GM19463 (cell line): ENCODE data around the gene PDE2A.

ENCODE experiments used
- ATAC-seq: cut with Tn5 transposase; IDR thresholded peaks from one replicate; pipeline ENCODE4 v1.9.1; 2021; ENCODE audit warnings: mild to moderate bottlenecking, moderate library complexity; ENCODE audit not compliant: unreplicated experiment

The PDE2A gene

GRCh38 chr11:72618803-72619202 lies 55.4 kb downstream of the PDE2A start:
- ATAC-seq: no peak

DNA sequence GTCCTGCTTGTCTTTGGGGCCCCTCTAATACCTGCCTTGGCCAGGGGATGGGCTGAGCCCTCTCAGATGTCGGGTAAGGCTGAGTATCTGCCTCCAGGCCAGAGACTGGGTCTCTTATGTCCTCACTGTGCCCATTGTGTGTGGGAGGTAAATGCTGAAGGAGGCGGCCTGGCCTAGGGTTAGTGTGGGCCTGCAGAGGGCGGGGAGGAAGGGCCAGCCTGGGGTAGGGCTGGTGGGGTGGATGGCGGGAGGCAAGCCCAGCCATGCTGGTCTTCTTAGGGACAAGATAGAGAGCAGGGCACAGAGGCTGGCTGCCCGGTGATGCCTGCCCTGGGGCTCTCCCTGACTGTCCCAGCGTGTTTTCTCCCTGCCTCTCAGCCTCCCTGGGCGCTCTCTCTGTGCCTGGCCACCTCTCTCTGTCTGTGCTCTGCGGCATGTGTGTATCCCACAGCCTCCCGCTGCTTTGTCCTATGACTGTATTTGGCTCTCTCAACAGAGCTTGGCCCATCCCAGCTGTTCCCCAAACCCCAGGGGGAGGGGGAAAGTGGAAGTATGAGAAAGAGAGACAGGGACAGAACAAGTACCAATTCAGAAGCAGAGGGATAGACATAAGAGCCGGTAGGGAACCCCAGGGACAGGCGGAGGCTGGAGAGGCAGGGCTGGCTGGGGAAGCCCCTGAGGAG lies 57.0 kb downstream of the PDE2A start:
- no peak for ATAC-seq

GRCh38 chr11:72616655-72617054 lies 57.6 kb downstream of the PDE2A start:
- ATAC-seq: no peak

GRCh38 chr11:72615329-72615728 lies 58.9 kb downstream of the PDE2A start:
- no peak for ATAC-seq

- ATAC-seq: no peak
Observed at GRCh38 chr11:72614381-72614780, 59.8 kb downstream of the PDE2A start.

DNA sequence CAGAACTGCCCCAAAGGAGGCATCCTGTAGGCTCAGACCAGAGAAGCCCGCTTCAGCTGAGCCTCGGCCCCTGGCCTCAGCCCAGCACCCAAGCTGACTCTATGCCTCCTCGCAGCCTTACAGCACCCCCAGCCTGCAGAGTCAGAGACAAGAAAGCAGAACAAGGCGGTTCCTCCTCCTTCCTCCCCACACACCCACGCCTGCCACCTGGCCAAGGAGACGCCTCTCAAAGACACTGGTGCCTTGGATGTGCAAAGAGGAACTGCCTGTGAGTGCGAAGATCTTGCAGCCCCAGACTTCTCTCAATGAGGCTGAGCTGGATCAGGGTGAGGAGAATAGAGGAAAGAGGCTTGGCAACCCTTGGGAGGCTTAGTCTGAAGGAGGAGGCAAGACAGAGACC lies 60.2 kb downstream of the PDE2A start:
- no peak for ATAC-seq

- ATAC-seq: no peak
Observed at GRCh38 chr11:72613450-72613849, 60.8 kb downstream of the PDE2A start.

GRCh38 chr11:72609476-72609875 lies 64.7 kb downstream of the PDE2A start:
- no peak for ATAC-seq

DNA sequence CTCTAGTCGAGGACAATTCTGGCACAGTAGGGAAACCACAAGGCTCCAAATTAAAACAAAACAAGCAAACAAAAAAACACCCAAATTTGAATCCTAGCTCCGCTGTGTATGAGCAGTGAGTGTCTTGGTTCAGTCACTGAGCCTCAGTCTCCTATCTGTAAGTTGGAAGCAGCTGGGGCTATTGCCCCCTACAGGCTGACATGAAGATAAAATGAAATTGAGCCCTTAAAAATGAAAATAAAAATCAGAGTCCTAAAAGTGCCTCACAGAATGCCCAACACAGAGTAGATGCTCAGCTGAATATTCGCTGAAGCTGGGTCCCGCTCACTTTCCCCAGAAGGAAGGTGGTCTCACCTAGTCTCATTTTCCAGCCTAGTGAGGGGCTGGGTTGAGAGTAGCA lies 65.2 kb downstream of the PDE2A start:
- ATAC-seq: no peak

GRCh38 chr11:72607496-72607895 lies 66.7 kb downstream of the PDE2A start:
- ATAC-seq: no peak

DNA sequence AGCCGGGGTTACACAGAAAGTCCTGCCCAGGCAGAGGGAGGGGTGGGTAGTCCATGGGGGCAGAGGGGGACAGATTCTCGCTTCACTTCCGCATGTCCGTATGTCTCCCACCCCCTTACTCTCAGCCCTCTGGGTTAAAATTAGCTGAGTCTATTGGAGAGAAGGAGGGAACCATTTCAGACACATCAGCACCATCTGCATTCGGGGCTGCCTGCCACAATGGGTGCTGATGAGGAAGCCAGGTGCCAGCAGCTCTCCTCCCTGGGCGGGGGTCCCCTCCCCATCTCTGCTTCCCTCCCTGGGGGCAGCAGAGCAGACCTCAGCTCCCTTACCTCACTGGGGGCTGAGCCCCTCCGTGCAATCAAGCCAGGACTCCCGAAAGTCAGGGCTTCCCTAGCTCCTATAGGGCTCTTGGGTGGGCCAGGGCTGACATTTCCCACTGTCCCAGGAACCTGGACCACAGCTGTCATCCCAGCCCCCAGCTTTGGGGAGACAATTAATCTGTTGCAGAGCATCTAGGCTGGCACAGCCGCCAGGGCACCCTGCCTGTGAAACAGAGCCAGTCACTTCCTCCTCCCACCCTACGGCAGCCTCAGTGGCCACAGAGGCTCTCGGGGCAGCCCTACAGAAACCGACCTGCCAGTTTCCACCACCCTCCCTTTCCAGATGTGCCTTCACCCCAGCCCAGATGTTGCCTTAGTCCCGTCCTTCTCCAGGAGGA lies 67.3 kb downstream of the PDE2A start:
- ATAC-seq: no peak

DNA sequence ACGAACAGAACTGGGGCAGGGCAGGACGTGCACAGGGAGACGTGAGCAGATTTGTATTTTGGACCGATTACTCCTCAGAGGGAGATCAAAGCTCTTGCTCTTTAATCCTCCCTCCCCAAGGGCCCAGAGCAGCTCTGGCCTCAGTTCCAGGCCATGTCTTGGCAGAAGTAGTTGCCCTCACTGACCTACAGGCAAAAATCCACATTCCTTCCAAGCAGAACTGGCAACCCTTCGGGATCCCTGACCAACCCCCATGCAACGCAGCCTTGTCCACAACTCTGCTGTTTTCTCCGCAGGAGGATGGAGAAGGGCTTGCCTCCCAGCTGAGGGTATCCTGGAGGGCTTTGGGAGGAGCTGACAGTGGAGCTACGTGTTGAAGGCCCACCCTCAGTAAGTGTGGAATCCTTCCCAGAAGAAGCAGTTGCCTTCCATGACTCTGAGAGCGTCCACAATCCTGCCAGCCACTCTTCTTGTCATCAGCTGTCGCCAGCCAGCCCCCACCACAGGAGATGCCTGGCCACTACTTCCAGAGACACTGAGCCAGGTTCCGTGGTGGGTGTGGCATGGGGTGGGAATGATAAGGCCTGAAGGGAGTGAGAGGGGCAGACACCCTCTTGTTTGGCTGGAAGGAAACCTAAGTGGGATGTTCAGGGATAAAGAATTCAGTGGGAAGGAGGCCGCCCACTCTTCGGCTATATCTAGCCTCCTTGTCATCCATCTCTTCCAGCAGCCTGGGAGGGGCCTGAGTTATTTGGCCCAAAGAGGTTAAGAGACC lies 68.1 kb downstream of the PDE2A start:
- ATAC-seq: no peak

GRCh38 chr11:72604256-72604655 lies 70.0 kb downstream of the PDE2A start:
- no peak for ATAC-seq

- no peak for ATAC-seq
Observed at GRCh38 chr11:72602250-72602904, 71.8 kb downstream of the PDE2A start.

DNA sequence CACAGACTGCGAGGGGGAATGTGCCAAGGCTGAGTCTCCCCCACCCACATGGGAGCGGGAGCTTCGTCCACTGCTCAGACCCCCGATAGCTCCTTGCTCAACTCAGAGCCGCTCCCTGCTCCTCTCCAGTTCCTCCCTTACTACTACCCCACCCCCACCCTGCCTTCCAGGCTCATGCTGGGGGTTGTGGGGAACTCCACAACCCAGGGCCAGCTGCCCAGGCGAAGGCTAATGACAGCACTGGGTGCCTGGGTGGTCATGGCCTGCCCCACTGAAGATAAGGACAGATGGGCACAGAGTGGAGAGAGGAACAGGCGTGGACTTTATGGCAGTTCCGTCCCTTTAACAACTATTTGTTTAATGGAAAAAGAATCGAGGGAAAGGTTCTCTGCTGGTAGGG lies 73.7 kb downstream of the PDE2A start:
- ATAC-seq: no peak

- ATAC-seq: no peak
Observed at GRCh38 chr11:72599325-72600117, 74.7 kb downstream of the PDE2A start.

DNA sequence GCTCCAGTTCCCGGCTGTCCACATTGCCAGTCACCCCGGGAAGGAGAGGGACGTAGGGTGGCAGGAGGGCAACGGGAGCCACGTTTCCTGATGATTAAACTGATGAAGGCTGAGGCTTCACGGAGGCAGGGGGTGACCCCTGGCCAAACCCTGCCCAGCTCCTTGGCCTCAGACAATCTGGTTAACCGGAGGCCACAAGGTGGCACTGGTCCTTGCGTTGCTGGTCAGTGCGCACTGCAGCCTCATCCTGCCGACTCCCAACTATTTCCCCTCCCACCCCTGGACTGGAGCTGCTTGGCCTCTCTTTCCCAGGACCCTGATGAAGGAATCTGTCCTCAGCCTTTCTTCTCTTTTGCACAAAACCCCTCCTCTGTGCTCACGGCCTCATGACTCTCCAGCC lies 75.3 kb downstream of the PDE2A start:
- ATAC-seq: no peak

GRCh38 chr11:72598466-72598865 lies 75.8 kb downstream of the PDE2A start:
- no peak for ATAC-seq

DNA sequence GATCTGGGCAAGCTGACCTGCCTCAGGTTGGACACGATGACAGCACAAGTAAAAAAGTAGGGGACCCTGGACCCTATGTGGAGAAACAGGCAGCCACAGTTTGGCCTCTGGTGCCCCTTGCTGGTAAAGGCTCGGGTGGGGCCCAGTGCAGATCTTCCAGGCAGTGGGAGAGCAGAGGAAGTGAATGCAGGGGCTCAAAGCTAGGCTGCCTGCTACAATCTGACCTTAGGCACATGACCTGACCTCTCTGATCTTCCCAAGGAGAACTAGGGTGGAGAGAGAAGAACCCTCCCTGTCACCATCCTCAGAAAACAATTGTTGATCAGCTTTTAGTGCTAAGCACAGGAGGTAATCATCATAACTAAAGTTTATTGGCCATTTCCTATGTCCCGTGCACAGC lies 76.5 kb downstream of the PDE2A start:
- no peak for ATAC-seq

DNA sequence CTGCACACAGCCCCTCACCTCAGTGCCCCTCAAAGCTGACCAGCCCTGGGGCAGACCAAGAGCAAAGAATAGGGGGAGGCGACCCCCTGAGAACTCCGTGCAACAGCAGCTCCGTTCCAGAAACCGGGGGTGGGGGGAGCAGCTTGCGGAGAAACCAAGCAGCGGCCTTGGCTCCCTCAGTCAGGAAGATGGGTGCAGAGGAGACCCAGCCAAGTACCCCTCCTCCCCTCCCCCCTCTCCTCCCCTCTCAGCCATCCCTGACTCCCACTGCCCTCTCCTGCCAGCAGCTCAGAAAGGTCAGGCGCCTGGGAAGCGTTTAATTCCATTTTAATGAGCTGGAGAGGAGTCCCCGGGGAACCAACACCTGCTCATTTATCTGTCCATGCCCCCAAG lies 78.9 kb downstream of the PDE2A start:
- no peak for ATAC-seq
